ENCODE data around the gene RASAL2.

The RASAL2 gene

DNA sequence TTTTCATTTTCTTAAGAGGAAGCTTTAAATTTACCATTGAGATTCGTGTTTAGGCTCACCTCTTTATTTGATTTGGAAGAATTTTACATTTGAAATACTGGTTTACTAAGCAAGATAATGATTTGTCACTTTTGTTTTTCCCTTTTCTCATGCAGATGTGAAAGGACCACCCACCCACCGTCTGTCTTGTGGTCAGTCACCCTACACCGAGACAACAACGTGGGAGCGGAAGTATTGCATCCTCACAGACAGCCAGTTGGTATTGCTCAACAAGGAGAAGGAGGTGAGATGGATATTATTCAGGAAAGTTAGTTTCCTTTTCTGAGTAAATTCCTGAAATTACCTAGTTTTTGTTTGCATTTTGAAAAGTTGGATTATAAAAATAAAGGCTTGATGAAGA lies 189.5 kb downstream of the RASAL2 start:
- no peak overlapping the region for H3K4me3 ChIP-seq (ENCODE audit: insufficient read depth, low read length, poor library complexity, severe bottlenecking)
- H3K27ac ChIP-seq (ENCODE audit: low read depth, low read length) = no peak overlapping the region
- H3K9me3 ChIP-seq (ENCODE audit: insufficient read depth, low read length) = no peaks in the 10 kb centered on the region
- H3K27me3 ChIP-seq (ENCODE audit: low read length) = no peaks in the 10 kb centered on the region
- no peaks in the 10 kb centered on the region for H3K9me2 ChIP-seq (replicated peaks; ENCODE audit: insufficient read depth, low read length)
- H3F3A ChIP-seq (ENCODE audit: insufficient read depth) = no peaks in the 10 kb centered on the region
- H3K4me2 ChIP-seq (ENCODE audit: low read depth, low read length, poor library complexity, severe bottlenecking) = no peak overlapping the region
- TF ChIP-seq, protein P1, sequence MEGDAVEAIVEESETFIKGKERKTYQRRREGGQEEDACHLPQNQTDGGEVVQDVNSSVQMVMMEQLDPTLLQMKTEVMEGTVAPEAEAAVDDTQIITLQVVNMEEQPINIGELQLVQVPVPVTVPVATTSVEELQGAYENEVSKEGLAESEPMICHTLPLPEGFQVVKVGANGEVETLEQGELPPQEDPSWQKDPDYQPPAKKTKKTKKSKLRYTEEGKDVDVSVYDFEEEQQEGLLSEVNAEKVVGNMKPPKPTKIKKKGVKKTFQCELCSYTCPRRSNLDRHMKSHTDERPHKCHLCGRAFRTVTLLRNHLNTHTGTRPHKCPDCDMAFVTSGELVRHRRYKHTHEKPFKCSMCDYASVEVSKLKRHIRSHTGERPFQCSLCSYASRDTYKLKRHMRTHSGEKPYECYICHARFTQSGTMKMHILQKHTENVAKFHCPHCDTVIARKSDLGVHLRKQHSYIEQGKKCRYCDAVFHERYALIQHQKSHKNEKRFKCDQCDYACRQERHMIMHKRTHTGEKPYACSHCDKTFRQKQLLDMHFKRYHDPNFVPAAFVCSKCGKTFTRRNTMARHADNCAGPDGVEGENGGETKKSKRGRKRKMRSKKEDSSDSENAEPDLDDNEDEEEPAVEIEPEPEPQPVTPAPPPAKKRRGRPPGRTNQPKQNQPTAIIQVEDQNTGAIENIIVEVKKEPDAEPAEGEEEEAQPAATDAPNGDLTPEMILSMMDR (IDR thresholded peaks at IDR 0.05; ENCODE audit: insufficient read depth, low read length, poor library complexity, severe bottlenecking) = no peak
- TF ChIP-seq EZH2phosphoT487 (conservative IDR thresholded peaks at IDR 0.05; ENCODE audit: low read length) = no peak
- no peak overlapping the region for H2AFZ ChIP-seq (ENCODE audit: low read depth, low read length, severe bottlenecking)
- no peaks in the 10 kb centered on the region for H3K79me2 ChIP-seq (ENCODE audit: insufficient read depth, low read length)
- no peaks in the 10 kb centered on the region for H4K20me1 ChIP-seq (ENCODE audit: low read depth, low read length)
- H3K36me3 ChIP-seq (ENCODE audit: low read length) = no peaks in the 10 kb centered on the region
- H3K9ac ChIP-seq (ENCODE audit: low read length) = no peak overlapping the region

DNA sequence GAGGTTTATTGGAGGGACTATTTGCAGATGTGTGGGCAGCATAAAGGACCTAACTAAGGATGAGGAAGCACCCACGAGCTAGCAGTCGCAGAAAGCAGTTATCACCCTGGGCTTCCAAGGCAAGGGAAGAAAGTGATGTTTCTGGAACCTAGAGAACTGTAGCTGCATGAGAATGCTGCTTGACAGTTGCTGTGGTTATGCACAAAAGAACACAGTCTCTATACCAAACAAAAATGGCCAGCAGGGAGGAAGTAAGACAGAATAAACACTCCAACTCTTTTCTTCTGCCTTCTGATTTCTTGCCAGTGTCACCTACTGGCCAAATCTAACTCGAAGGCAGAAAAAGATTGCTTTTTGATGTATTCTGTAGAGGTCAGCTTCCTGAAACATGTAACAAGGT lies 190.2 kb downstream of the RASAL2 start:
- Histone ChIP-seq H3K27ac (ENCODE audit: low read depth, low read length) (no peak overlapping the region), H3K4me2 (ENCODE audit: low read depth, low read length, poor library complexity, severe bottlenecking) (no peak overlapping the region)

DNA sequence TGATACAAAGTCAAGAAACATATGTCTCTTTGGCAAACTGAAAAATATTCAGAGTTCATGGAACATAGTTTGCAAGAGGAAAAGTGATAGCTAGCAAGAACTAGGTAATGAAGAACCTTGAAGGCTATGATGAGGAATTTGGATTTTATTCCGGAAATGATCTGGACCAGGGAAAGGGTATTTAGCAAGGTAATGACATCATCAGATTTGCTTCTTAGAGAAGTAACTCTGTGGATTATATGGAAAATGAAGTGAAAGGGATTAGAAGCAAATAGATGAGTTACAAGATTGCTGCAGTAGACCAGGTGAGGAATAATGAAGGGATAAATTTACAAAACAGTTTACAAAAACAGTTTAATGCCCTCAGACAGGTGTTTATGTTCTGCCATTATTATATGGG lies 197.3 kb downstream of the RASAL2 start:
- Histone ChIP-seq H3K79me2 (ENCODE audit: insufficient read depth, low read length) (no peaks in the 10 kb centered on the region), H3K9me2 (replicated peaks; ENCODE audit: insufficient read depth, low read length) (no peaks in the 10 kb centered on the region), H3F3A (ENCODE audit: insufficient read depth) (no peaks in the 10 kb centered on the region)

More for the DNA sequence above, 190.2 kb downstream of the RASAL2 start:
- H3K9me3 ChIP-seq (ENCODE audit: insufficient read depth, low read length) = no peaks in the 10 kb centered on the region
- no peaks in the 10 kb centered on the region for H3K9me2 ChIP-seq (replicated peaks; ENCODE audit: insufficient read depth, low read length)
- H4K20me1 ChIP-seq (ENCODE audit: low read depth, low read length) = no peaks in the 10 kb centered on the region
- H3K36me3 ChIP-seq (ENCODE audit: low read length) = no peaks in the 10 kb centered on the region
- H3K79me2 ChIP-seq (ENCODE audit: insufficient read depth, low read length) = no peaks in the 10 kb centered on the region
- no peak overlapping the region for H2AFZ ChIP-seq (ENCODE audit: low read depth, low read length, severe bottlenecking)
- no peaks in the 10 kb centered on the region for H3K27me3 ChIP-seq (ENCODE audit: low read length)
- H3K4me3 ChIP-seq (ENCODE audit: insufficient read depth, low read length, poor library complexity, severe bottlenecking) = no peak overlapping the region
- H3F3A ChIP-seq (ENCODE audit: insufficient read depth) = no peaks in the 10 kb centered on the region
- H3K9ac ChIP-seq (ENCODE audit: low read length) = no peak overlapping the region
- TF ChIP-seq, protein P1 (IDR thresholded peaks at IDR 0.05; ENCODE audit: insufficient read depth, low read length, poor library complexity, severe bottlenecking) = no peak
- no peak for TF ChIP-seq EZH2phosphoT487 (conservative IDR thresholded peaks at IDR 0.05; ENCODE audit: low read length)

More for the DNA sequence above, 197.3 kb downstream of the RASAL2 start:
- TF ChIP-seq, protein P1 (IDR thresholded peaks at IDR 0.05; ENCODE audit: insufficient read depth, low read length, poor library complexity, severe bottlenecking) = no peak
- TF ChIP-seq EZH2phosphoT487 (conservative IDR thresholded peaks at IDR 0.05; ENCODE audit: low read length) = no peak
- Histone ChIP-seq H3K9ac (ENCODE audit: low read length) (no peak overlapping the region), H3K27ac (ENCODE audit: low read depth, low read length) (no peak overlapping the region), H3K4me3 (ENCODE audit: insufficient read depth, low read length, poor library complexity, severe bottlenecking) (no peak overlapping the region), H4K20me1 (ENCODE audit: low read depth, low read length) (no peaks in the 10 kb centered on the region), H3K9me3 (ENCODE audit: insufficient read depth, low read length) (no peaks in the 10 kb centered on the region), H3K36me3 (ENCODE audit: low read length) (no peaks in the 10 kb centered on the region), H2AFZ (ENCODE audit: low read depth, low read length, severe bottlenecking) (no peak overlapping the region), H3K27me3 (ENCODE audit: low read length) (no peaks in the 10 kb centered on the region), H3K4me2 (ENCODE audit: low read depth, low read length, poor library complexity, severe bottlenecking) (no peak overlapping the region)
